Measurements from ENCODE around the gene MANF. TPM values are rescaled to one million over a fixed set of nuclear protein-coding genes. Genes with fewer than 3 reads are reported as not detected.

Gene MANF
- total and polyA plus RNA-seq, 2 of the 13 experiments (the other 11 are each of a cell fraction or from before 2014, with no cell fraction given) = 55.4 to 269 TPM

GRCh38 chr3:51389423-51390183 is 4.5 kb downstream of the MANF start (continued):
- TF ChIP-seq ZBTB14 (CRISPR knock-in tag; IDR thresholded peaks at IDR 0.05) (no peak), SMAD9 (CRISPR knock-in tag; IDR thresholded peaks at IDR 0.05) (no peak), ZBTB44 (CRISPR knock-in tag; IDR thresholded peaks at IDR 0.05) (no peak), ZBTB26 (CRISPR knock-in tag; IDR thresholded peaks at IDR 0.05; ENCODE audit: borderline replicate concordance) (no peak), KMT2B (CRISPR knock-in tag; IDR thresholded peaks at IDR 0.05) (no peak), ZNF292 (CRISPR knock-in tag; IDR thresholded peaks at IDR 0.05; ENCODE audit: borderline replicate concordance, low read depth) (no peak), ZBTB1 (CRISPR knock-in tag; IDR thresholded peaks at IDR 0.05; ENCODE audit: borderline replicate concordance) (no peak), SP5 (CRISPR knock-in tag; IDR thresholded peaks at IDR 0.05; ENCODE audit: borderline replicate concordance, low read depth) (no peak), KLF16 (CRISPR knock-in tag; IDR thresholded peaks at IDR 0.05) (no peak), ZFP62 (CRISPR knock-in tag; IDR thresholded peaks at IDR 0.05) (no peak), THYN1 (CRISPR knock-in tag; IDR thresholded peaks at IDR 0.05; ENCODE audit: borderline replicate concordance, low read depth) (no peak), ZFP41 (CRISPR knock-in tag; IDR thresholded peaks at IDR 0.05; ENCODE audit: borderline replicate concordance) (no peak), SP140L (CRISPR knock-in tag; IDR thresholded peaks at IDR 0.05; ENCODE audit: borderline replicate concordance) (no peak), ZNF367 (CRISPR knock-in tag; IDR thresholded peaks at IDR 0.05; ENCODE audit: borderline replicate concordance) (no peak), ZNF138 (CRISPR knock-in tag; IDR thresholded peaks at IDR 0.05; ENCODE audit: low read depth) (no peak), NFYB (CRISPR knock-in tag; IDR thresholded peaks at IDR 0.05) (no peak), MNT (IDR thresholded peaks at IDR 0.05) (no peak), ZNF317 (CRISPR knock-in tag; IDR thresholded peaks at IDR 0.05) (0 out of 2 replicates have a peak, but pooled peaks have one; percentile 20), SATB2 (CRISPR knock-in tag; IDR thresholded peaks at IDR 0.05) (no peak), DR1 (CRISPR knock-in tag; IDR thresholded peaks at IDR 0.05) (no peak), CBX5 (CRISPR knock-in tag; IDR thresholded peaks at IDR 0.05; ENCODE audit: borderline replicate concordance) (no peak), NFATC3 (CRISPR knock-in tag; IDR thresholded peaks at IDR 0.05) (no peak), RBM22 (optimal IDR thresholded peaks at IDR 0.05; ENCODE audit: low read length) (no peak), RFX3 (CRISPR knock-in tag; IDR thresholded peaks at IDR 0.05) (no peak), ATF4 (CRISPR knock-in tag; IDR thresholded peaks at IDR 0.05) (no peak)

Data from HepG2 (cell line).